GM19193 (cell line): ENCODE data around the gene USH2A.

ENCODE experiments used
- POLR2A ChIP-seq: IDR thresholded peaks from 4 replicates; pipeline ENCODE4 v1.6.1; 2011; ENCODE audit not compliant: insufficient read depth, insufficient read length; ENCODE audit errors: extremely low read depth

Gene USH2A

DNA sequence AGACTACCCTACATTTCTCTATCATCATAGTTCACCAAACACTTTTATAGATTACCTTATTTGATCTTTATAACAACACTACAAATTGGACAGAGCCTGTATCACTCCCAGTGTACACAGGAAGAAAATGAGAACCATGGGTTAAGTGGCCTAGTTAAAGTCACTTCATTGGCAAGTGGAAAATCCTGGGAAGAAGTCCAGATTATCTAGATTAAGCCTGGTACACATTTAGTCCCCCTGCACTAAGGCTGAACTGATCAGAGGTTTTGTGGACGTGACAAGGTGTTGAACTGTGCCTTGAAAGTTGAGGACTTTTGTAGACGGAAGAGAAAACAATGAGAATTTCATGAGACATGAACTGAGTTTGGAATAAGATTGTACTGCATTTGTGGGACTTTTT, 7.5 kb upstream of the USH2A start:
- TF ChIP-seq POLR2A: no peak

DNA sequence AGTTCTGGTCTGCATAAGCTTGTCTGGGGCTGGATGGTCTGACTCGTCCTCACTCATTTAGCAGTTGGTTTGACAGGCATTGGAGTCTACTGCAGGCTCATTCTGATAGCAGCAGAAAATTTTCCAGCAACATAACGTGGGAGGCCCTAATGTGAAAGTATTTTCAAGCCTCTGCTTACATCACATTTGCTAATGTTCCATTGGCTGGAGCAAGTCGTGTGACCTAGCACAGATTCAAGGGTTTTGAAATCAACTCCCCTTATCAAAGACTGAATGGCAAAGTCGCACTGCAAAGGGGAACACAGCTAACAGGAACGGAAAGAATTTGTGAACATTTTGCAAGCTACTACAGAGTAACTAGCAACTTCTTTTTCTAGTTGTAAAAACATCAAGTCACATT, 2.3 kb upstream of the USH2A start:
- TF ChIP-seq POLR2A: no peak

DNA sequence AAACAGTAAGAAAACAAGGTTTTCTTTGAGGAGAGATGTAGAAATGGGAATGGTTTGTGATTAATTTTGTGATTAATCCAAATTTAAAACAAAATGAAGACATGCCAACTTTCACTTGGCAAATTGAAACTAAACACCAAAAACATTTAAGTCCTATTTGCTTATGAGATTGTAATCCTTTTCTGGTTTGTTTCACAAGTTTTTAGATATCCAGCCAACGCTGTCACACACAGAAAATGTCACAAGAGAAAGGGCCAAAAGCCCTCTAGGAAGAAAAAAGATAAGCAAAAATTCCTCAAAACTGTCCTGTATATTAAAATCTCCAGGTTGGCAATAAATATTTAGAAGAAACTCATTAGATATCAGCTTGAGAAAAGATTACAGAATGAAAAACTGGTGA, 2.5 kb downstream of the USH2A start:
- no peak for TF ChIP-seq POLR2A

DNA sequence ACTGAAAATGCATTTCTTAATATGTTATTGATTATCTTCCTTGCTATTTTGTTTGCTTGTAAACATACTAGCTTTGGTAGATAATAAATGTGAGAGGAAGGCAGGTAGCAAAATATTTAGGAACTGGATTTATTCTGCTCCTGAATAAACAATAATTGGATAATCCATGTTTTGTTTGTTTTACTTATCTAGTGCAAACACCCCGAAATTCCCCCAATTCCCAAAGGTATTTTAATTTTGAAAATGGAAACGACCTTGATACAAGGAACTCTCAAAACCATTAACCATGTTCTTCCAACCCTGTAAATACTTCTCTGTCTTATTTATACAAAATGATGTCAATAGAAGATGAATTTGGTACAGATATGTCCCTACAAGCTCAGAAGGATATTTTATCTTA, 3.0 kb downstream of the USH2A start:
- no peak for TF ChIP-seq POLR2A

DNA sequence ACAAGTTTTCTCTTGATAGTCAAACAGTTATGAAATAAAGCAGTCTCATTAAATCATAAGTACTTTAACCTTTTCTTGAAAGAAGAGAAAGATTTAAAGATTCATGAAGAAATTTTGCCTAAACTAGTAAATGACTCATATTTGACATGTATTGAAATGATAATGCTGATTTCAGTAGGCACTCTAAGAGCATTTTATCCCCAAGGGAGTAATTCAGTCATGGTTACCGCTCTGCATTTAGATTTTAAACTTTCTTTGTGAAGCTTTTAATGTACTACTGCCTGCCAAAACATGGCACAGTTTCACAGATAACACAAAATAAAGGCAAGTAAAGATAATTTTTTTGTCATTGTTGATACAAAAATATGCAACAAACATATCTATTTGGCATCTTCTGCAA, 6.8 kb downstream of the USH2A start:
- TF ChIP-seq POLR2A: no peak

DNA sequence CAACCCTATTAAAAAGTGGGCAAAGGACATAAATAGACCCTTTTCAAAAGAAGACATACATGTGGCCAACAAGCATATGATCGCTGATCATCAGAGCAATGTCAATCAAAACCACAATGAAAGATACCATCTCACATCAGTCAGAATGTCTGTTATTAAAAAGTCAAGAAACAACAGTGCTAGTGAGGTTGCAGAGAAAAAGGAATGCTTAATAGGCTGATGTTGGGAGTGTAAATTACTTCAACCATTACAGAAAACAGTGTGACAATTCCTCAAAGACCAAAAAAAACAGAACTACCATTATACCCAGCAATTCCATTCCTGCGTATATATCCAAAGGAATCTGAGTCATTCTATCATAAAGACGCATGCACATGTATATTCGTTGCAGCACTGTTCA, 13.2 kb downstream of the USH2A start:
- TF ChIP-seq POLR2A: no peak

DNA sequence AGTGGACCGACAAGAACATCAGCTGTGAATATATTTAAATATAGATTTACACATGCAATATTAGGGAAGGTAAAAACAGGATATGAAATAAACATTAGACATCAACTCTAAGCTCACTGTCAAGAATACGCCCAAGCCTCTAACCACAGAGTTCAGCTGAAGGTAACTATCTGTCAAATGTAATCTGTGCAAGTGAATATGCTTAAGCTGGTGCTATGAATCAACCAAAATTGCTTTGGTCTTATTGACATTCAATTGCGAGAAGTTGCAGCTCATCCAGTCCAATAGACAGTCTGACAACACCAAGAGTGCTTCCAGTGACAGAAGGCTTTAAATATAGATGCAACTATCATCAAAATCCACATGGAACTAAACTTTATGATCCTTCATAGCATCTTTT, 32.3 kb downstream of the USH2A start:
- TF ChIP-seq POLR2A: no peak

DNA sequence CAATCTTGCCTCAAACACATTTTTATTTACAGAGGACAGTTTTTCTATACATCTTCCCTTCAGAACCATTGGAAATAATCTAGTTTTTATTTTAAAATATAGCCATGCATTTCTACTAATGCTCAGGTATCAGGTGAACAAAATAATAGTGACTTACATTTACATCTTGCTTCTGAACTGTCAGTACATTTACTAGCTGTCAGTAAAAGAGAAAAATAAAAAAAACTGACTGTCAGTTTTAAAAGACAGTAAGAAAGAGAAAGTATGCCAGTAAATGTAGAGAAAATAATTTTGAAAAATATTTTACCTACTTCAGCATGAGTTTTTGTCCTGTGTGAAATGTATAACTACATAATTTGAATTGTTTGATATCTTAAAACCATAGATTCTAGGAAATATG, 33.5 kb downstream of the USH2A start:
- TF ChIP-seq POLR2A: no peak

DNA sequence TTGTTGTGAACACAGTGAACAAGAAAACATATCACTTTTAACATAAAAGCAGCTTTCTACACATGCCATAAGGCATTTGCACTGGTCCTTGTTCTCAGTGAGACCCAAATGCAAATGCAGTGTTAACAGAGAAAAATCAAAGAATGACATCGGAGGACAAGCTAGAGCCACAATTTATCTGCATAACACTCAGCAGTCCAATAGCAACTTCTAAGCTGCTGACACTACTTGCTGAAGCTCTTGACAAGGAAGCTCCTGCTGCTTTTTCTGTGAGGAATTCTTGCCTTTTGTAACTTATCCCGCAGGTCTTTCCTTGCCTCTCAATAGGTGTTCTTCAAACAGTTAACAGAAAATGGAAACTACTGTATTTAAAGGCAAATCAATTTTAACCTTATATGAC, 34.7 kb downstream of the USH2A start:
- no peak for TF ChIP-seq POLR2A

DNA sequence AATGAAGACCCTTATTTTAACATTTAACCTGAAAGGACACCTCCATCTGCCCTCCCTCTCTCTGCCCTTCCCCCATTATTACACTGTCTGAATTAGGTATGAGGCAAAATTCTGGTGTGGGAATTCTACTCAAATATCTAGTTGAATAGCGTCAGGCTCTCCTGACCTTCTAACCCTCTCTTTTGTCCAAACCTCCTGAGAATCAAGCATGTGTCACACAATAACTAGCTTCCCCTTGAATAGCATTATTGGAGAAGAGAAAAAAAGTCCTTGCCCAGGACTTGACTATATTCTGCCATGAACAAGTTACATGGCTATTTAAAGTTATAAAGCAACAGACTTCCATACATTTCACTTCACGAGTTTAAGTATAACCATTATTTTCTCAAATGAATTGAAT, 35.5 kb downstream of the USH2A start:
- no peak for TF ChIP-seq POLR2A

DNA sequence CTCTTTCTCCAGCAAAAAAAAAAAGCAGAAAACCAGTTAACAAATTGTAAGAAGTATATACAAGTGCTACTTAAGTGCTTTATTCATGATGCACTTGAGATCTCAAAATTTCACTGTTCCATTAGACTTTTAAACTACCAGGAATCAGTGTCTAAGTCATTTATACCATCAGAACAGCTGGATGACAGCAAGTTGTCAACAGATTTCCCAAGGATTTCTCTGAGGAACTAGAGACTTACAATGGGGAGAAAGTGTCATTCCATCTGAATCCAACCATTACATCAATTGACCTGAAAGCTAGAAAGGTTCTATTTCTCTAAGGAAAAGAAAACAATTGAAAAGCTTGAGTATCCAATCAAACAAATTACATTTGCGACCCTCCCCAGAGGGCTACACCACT, 43.8 kb downstream of the USH2A start:
- no peak for TF ChIP-seq POLR2A

DNA sequence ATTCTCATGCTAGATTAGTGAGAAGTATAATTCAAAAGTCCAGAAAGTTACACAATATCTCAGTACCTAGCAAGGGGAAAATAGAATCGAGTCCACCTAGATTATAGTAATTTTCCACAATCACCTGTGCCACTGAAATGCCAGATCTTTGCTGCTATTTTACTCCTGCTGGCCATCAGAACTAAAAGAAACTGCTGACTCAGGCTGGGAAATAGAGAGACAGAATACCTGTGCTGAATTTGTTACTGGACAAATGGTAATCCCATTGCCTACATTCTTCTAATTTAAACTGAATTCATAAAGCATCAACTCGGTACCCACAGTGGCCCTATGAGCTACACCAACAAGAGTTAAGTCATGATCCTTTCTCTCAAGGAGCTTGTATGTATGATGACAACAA, 55.0 kb downstream of the USH2A start:
- no peak for TF ChIP-seq POLR2A

DNA sequence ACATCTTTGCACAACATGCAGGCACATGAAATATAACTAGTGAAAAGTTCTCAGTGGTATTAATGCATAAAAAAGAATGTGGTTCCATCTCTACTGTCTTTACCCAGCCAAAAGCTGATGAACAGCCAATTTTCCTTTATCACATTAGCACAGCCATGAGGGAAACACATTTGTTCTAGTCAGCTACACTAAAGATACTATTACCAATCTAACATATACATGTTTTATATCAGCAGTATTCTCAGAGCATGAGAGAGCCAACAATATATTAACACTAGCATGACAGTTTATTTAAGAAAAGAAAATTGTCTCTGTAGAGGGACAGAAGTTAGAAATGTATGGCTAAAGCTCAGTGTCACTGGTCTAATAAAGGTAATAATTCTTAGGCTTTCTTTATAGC, 56.3 kb downstream of the USH2A start:
- no peak for TF ChIP-seq POLR2A

DNA sequence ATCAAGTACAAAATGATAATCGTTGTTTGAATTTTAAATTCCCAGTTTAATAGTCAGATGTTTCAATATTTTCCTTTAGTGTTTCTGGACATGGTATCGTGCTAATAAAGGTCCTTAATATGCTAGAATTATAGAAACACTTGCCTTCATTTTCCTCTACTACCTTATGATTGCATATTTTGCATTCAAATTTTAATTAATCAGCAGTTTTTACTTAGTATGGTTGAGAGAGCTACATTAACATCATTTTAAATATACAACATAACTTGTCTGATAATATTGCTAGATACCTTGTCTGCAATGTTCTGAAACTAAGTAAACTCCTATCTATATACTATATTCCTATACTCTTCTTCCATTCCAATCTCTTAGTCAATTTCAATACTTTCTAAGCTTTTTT, 66.3 kb downstream of the USH2A start:
- TF ChIP-seq POLR2A: no peak

DNA sequence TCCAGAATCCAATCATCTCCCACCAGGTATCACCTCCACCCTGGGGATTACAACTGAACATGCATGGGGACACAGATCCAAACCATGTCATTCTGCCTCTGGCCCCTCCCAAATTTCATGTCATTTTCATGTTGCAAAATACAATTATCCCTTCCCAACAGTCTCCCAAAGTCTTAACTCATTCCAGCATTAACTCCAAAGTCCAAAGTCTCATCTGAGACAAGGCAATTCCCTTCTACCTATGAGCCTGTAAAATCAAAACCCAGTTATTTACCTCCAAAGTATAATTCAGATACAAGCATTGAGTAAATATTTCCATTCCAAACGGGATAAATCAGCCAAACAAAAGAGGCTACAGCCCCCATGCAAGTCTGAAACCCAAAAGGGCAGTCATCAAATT, 73.1 kb downstream of the USH2A start:
- TF ChIP-seq POLR2A: no peak

DNA sequence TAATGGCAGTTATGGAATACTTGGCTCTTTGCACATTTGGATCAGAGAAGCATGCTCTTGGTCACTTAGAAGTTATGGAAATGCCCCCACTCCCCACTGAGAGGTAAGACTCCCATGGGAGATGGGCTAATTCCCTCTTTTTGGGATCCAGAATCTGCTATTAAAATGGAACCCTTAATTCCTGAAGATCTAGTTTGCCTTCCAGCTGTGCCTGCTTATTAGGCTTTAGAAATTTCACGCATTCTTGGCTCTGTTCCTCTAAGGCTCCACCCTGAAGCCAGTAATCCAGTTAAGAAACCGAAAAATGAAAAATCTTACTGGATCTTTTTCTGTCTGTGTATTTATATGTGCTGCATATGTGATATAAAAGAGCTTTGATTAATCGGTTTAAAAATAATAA, 76.7 kb downstream of the USH2A start:
- TF ChIP-seq POLR2A: no peak

DNA sequence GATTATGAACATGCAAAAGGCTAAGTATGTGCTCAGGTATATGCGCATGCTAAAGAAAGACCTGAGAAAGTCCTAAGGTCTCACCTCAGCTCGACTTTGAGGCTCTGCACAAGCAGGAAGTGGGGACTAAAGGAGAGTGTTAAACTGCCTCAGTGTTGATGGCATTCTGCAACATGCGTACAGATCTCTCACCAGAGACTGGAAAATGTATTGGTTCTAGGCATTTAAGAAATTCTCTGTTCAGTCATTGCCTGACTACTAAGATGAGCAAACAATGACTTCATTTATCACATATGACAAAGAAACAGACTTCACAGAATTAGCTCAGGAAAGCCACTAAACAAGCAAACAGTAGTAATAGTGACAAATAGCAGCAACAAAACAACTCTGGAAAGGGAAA, 90.8 kb downstream of the USH2A start:
- TF ChIP-seq POLR2A: no peak

DNA sequence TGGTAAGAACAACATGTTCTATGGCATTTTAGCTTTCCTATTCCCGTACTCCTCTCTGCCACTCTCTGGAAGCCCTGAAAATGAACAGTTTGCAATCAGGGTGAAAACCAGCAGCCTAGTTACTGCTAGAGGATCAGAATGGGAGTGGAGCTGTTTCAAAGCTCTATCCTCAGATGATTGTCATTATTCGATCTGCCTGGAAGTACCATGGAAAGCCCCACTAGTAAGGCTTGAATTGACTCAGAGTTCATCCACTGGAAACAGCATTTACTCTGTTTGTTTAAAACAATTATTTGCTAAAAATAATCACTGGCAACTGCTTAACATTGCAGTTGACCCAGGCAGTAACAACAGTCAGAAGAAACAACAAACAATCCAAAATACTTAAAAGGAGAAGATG, 91.2 kb downstream of the USH2A start:
- no peak for TF ChIP-seq POLR2A
